ENCODE data around the gene HEG1. TPM values are rescaled to one million over a fixed set of nuclear protein-coding genes. Genes with fewer than 3 reads are reported as not detected.

The HEG1 gene
- total and polyA plus RNA-seq, 2 experiments from 2014 or later, result 1.8 to 8.8 TPM

DNA sequence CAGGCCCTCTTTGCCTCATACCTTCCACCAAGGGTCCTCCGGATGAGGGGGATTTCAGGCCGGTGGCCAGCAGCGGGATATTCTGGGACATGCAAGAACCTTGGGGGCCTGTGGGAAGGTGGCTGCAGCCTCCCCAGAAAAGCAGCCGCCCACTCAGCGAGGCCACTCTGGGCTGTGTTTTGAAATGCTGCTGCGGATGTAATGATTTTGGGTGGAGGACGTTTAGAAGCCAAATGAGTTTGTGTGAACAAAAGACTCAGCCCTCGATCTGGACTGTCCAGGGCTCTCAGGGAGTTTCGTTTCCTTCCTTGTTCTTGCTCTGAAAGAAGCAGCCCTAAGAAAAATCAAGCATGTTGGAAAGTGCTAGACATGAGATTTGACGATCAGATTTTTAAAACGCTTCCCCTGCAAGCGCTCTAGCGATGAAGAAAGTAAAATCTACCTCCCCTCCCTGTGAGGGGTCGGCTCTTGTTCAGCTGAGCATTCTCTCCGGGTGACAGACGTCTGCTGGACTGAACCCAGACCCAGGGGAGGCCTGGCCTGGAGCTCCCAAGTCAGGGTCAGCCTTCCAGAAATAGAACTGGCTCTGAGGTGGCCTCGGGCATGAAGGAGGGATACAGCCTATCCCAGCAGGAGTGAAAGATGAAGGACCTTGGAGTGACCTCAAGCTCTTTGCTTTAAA is 12.9 kb downstream of the HEG1 start:
- Histone ChIP-seq H3K4me2 (peak overlapping the region; percentile 57; the same call in 1 of the 2 replicates), H3K4me1 (ENCODE audit: insufficient read depth) (peaks cover 44% of the 10 kb centered on the region), H3K4me3 (no peak overlapping the region), H2AFZ (no peak overlapping the region), H3K27ac (ENCODE audit: low read depth) (0 out of 2 replicates have a peak overlapping the region, but pooled peaks have one; percentile 28), H3K27me3 (ENCODE audit: insufficient read depth) (no peaks in the 10 kb centered on the region), H3K36me3 (ENCODE audit: insufficient read depth) (no peaks in the 10 kb centered on the region; the same call in 1 of the 2 replicates), H3K79me2 (replicated peaks; ENCODE audit: insufficient read depth) (peaks cover 11% of the 10 kb centered on the region; the same call in 1 of the 2 replicates), H3F3A (replicated peaks; ENCODE audit: low read depth) (no peaks in the 10 kb centered on the region; the same call in 1 of the 2 replicates), H4K20me1 (replicated peaks; ENCODE audit: insufficient read depth) (no peaks in the 10 kb centered on the region; the same call in 1 of the 2 replicates), H3K9me2 (ENCODE audit: insufficient read depth) (no peaks in the 10 kb centered on the region)
- Mint-ChIP-seq H3K27ac (no peak overlapping the region), H3K27me3 (ENCODE audit: insufficient read depth, low read depth, poor library complexity) (no peaks in the 10 kb centered on the region), H3K36me3 (ENCODE audit: low read depth) (no peaks in the 10 kb centered on the region; the same call in 2 of the 3 replicates), H3K4me3 (no peak overlapping the region), H3K9me3 (no peaks in the 10 kb centered on the region), H3K4me1 (peaks cover 31% of the 10 kb centered on the region)
- no peak for TF ChIP-seq JUNB (IDR thresholded peaks at IDR 0.05; ENCODE audit: unreplicated experiment)
- TF ChIP-seq, protein P1, sequence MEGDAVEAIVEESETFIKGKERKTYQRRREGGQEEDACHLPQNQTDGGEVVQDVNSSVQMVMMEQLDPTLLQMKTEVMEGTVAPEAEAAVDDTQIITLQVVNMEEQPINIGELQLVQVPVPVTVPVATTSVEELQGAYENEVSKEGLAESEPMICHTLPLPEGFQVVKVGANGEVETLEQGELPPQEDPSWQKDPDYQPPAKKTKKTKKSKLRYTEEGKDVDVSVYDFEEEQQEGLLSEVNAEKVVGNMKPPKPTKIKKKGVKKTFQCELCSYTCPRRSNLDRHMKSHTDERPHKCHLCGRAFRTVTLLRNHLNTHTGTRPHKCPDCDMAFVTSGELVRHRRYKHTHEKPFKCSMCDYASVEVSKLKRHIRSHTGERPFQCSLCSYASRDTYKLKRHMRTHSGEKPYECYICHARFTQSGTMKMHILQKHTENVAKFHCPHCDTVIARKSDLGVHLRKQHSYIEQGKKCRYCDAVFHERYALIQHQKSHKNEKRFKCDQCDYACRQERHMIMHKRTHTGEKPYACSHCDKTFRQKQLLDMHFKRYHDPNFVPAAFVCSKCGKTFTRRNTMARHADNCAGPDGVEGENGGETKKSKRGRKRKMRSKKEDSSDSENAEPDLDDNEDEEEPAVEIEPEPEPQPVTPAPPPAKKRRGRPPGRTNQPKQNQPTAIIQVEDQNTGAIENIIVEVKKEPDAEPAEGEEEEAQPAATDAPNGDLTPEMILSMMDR (conservative IDR thresholded peaks at IDR 0.05; ENCODE audit: low read depth in 2 of 2), result no peak
- TF ChIP-seq EZH2 (IDR thresholded peaks at IDR 0.05; ENCODE audit: low read depth, unreplicated experiment), result no peak
- TF ChIP-seq NANOG (IDR thresholded peaks at IDR 0.05; ENCODE audit: borderline replicate concordance), result no peak
- no peak for TF ChIP-seq CREB1 (CRISPR knock-in tag; IDR thresholded peaks at IDR 0.05; ENCODE audit: low read depth)
- no peak for TF ChIP-seq REST (IDR thresholded peaks at IDR 0.05; ENCODE audit: unreplicated experiment)
- no peak for TF ChIP-seq POLR2AphosphoS5 (IDR thresholded peaks at IDR 0.05; ENCODE audit: low read depth)
- TF ChIP-seq STAT1 (IDR thresholded peaks at IDR 0.05; ENCODE audit: unreplicated experiment), result no peak
- no peak for TF ChIP-seq ZNF114 (CRISPR knock-in tag; IDR thresholded peaks at IDR 0.05)
- TF ChIP-seq, protein P2, sequence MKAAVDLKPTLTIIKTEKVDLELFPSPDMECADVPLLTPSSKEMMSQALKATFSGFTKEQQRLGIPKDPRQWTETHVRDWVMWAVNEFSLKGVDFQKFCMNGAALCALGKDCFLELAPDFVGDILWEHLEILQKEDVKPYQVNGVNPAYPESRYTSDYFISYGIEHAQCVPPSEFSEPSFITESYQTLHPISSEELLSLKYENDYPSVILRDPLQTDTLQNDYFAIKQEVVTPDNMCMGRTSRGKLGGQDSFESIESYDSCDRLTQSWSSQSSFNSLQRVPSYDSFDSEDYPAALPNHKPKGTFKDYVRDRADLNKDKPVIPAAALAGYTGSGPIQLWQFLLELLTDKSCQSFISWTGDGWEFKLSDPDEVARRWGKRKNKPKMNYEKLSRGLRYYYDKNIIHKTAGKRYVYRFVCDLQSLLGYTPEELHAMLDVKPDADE (IDR thresholded peaks at IDR 0.05), result no peak
- no peak for TF ChIP-seq EZH2phosphoT487 (IDR thresholded peaks at IDR 0.05; ENCODE audit: unreplicated experiment)
- TF ChIP-seq, protein P3, sequence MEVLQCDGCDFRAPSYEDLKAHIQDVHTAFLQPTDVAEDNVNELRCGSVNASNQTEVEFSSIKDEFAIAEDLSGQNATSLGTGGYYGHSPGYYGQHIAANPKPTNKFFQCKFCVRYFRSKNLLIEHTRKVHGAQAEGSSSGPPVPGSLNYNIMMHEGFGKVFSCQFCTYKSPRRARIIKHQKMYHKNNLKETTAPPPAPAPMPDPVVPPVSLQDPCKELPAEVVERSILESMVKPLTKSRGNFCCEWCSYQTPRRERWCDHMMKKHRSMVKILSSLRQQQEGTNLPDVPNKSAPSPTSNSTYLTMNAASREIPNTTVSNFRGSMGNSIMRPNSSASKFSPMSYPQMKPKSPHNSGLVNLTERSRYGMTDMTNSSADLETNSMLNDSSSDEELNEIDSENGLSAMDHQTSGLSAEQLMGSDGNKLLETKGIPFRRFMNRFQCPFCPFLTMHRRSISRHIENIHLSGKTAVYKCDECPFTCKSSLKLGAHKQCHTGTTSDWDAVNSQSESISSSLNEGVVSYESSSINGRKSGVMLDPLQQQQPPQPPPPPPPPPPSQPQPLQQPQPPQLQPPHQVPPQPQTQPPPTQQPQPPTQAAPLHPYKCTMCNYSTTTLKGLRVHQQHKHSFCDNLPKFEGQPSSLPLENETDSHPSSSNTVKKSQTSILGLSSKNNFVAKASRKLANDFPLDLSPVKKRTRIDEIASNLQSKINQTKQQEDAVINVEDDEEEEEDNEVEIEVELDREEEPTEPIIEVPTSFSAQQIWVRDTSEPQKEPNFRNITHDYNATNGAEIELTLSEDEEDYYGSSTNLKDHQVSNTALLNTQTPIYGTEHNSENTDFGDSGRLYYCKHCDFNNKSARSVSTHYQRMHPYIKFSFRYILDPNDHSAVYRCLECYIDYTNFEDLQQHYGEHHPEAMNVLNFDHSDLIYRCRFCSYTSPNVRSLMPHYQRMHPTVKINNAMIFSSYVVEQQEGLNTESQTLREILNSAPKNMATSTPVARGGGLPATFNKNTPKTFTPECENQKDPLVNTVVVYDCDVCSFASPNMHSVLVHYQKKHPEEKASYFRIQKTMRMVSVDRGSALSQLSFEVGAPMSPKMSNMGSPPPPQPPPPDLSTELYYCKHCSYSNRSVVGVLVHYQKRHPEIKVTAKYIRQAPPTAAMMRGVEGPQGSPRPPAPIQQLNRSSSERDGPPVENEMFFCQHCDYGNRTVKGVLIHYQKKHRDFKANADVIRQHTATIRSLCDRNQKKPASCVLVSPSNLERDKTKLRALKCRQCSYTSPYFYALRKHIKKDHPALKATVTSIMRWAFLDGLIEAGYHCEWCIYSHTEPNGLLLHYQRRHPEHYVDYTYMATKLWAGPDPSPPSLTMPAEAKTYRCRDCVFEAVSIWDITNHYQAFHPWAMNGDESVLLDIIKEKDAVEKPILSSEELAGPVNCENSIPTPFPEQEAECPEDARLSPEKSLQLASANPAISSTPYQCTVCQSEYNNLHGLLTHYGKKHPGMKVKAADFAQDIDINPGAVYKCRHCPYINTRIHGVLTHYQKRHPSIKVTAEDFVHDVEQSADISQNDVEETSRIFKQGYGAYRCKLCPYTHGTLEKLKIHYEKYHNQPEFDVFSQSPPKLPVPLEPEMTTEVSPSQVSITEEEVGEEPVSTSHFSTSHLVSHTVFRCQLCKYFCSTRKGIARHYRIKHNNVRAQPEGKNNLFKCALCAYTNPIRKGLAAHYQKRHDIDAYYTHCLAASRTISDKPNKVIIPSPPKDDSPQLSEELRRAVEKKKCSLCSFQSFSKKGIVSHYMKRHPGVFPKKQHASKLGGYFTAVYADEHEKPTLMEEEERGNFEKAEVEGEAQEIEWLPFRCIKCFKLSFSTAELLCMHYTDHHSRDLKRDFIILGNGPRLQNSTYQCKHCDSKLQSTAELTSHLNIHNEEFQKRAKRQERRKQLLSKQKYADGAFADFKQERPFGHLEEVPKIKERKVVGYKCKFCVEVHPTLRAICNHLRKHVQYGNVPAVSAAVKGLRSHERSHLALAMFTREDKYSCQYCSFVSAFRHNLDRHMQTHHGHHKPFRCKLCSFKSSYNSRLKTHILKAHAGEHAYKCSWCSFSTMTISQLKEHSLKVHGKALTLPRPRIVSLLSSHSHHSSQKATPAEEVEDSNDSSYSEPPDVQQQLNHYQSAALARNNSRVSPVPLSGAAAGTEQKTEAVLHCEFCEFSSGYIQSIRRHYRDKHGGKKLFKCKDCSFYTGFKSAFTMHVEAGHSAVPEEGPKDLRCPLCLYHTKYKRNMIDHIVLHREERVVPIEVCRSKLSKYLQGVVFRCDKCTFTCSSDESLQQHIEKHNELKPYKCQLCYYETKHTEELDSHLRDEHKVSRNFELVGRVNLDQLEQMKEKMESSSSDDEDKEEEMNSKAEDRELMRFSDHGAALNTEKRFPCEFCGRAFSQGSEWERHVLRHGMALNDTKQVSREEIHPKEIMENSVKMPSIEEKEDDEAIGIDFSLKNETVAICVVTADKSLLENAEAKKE (CRISPR knock-in tag; IDR thresholded peaks at IDR 0.05), result no peak
- TF ChIP-seq ZNF331 (CRISPR knock-in tag; IDR thresholded peaks at IDR 0.05; ENCODE audit: low read depth), result no peak
- DNase-seq (ENCODE audit: low spot score), result no peak
- ATAC-seq, result no peak
